Hematopoietic multipotent progenitor cell treated with erythropoietin and hydrocortisone succinate and interleukin-3 and kit ligand, for 4 days (in vitro differentiated cells): Measurements from ENCODE around the gene TNNT1.
A peak's percentile ranks its signal among the peaks of the same experiment; 100 is the strongest.

Source experiments
- DNase-seq: peaks from one replicate; pipeline ENCODE4 v3.0.0-alpha.2; 2015

TNNT1 gene

GRCh38 chr19:55106591-55106990 lies 42.4 kb downstream of the TNNT1 start:
- no peak for DNase-seq

- no peak for DNase-seq
Observed at GRCh38 chr19:55105237-55105636, 43.8 kb downstream of the TNNT1 start.

- no peak for DNase-seq
Observed at GRCh38 chr19:55103190-55103589, 45.8 kb downstream of the TNNT1 start.

- no peak for DNase-seq
Observed at GRCh38 chr19:55101261-55101660, 47.7 kb downstream of the TNNT1 start.

- DNase-seq = peak; percentile 39
Observed at GRCh38 chr19:55099557-55100506, 49.2 kb downstream of the TNNT1 start.

GRCh38 chr19:55098716-55099556 lies 50.1 kb downstream of the TNNT1 start:
- DNase-seq = no peak

GRCh38 chr19:55097864-55098715 lies 50.9 kb downstream of the TNNT1 start:
- DNase-seq = peak; percentile 79

GRCh38 chr19:55096061-55096701 lies 52.8 kb downstream of the TNNT1 start:
- DNase-seq = no peak

- peak; percentile 45 for DNase-seq
Observed at GRCh38 chr19:55095260-55096060, 53.5 kb downstream of the TNNT1 start.

GRCh38 chr19:55094456-55095259 lies 54.3 kb downstream of the TNNT1 start:
- DNase-seq = no peak

- DNase-seq = no peak
Observed at GRCh38 chr19:55092423-55093318, 56.3 kb downstream of the TNNT1 start.

GRCh38 chr19:55091955-55092354 lies 57.1 kb downstream of the TNNT1 start:
- DNase-seq = no peak

GRCh38 chr19:55091126-55091910 lies 57.7 kb downstream of the TNNT1 start:
- no peak for DNase-seq

- no peak for DNase-seq
Observed at GRCh38 chr19:55090564-55090963, 58.4 kb downstream of the TNNT1 start.

GRCh38 chr19:55089342-55089944 lies 59.6 kb downstream of the TNNT1 start:
- DNase-seq = no peak

- DNase-seq = peak; percentile 89
Observed at GRCh38 chr19:55088543-55089341, 60.3 kb downstream of the TNNT1 start.

- DNase-seq = no peak
Observed at GRCh38 chr19:55088021-55088451, 61.0 kb downstream of the TNNT1 start.
